ENCODE data around the gene ACE2.

The ACE2 gene

GRCh38 chrX:15631637-15632036 is 30.9 kb upstream of the ACE2 start:
- no peak for TF ChIP-seq CTCF (IDR thresholded peaks at IDR 0.05; ENCODE audit: insufficient read depth, low read depth, low read length, missing control alignments)
- no peak for DNase-seq (ENCODE audit: low read depth)
- no peak overlapping the region for H3K4me3 ChIP-seq (ENCODE audit: low read depth, low read length)

GRCh38 chrX:15623054-15623453 is 22.3 kb upstream of the ACE2 start:
- no peak overlapping the region for H3K4me3 ChIP-seq (ENCODE audit: low read depth, low read length)
- TF ChIP-seq CTCF (IDR thresholded peaks at IDR 0.05; ENCODE audit: insufficient read depth, low read depth, low read length, missing control alignments) = no peak
- no peak for DNase-seq (ENCODE audit: low read depth)

GRCh38 chrX:15619053-15619755 is 18.4 kb upstream of the ACE2 start:
- no peak for DNase-seq (ENCODE audit: low read depth)

GRCh38 chrX:15617111-15617510 is 16.4 kb upstream of the ACE2 start:
- H3K4me3 ChIP-seq (ENCODE audit: low read depth, low read length) = no peak overlapping the region
- no peak for TF ChIP-seq CTCF (IDR thresholded peaks at IDR 0.05; ENCODE audit: insufficient read depth, low read depth, low read length, missing control alignments)
- DNase-seq (ENCODE audit: low read depth) = no peak

More at GRCh38 chrX:15619053-15619755, 18.4 kb upstream of the ACE2 start:
- H3K4me3 ChIP-seq (ENCODE audit: low read depth, low read length) = no peak overlapping the region
- no peak for TF ChIP-seq CTCF (IDR thresholded peaks at IDR 0.05; ENCODE audit: insufficient read depth, low read depth, low read length, missing control alignments)

GRCh38 chrX:15616531-15616930 is 15.8 kb upstream of the ACE2 start:
- H3K4me3 ChIP-seq (ENCODE audit: low read depth, low read length) = no peak overlapping the region
- DNase-seq (ENCODE audit: low read depth) = no peak
- no peak for TF ChIP-seq CTCF (IDR thresholded peaks at IDR 0.05; ENCODE audit: insufficient read depth, low read depth, low read length, missing control alignments)

GRCh38 chrX:15607067-15607466 is 6.3 kb upstream of the ACE2 start:
- TF ChIP-seq CTCF (IDR thresholded peaks at IDR 0.05; ENCODE audit: insufficient read depth, low read depth, low read length, missing control alignments) = no peak
- H3K4me3 ChIP-seq (ENCODE audit: low read depth, low read length) = no peak overlapping the region
- DNase-seq (ENCODE audit: low read depth) = no peak

GRCh38 chrX:15606136-15606535 is 5.4 kb upstream of the ACE2 start:
- H3K4me3 ChIP-seq (ENCODE audit: low read depth, low read length) = no peak overlapping the region
- no peak for TF ChIP-seq CTCF (IDR thresholded peaks at IDR 0.05; ENCODE audit: insufficient read depth, low read depth, low read length, missing control alignments)
- DNase-seq (ENCODE audit: low read depth) = no peak
